ENCODE measurements around the gene ZNF215.
"Not testable (repeated sequence)": the region's sequence is repeated elsewhere in the genome, so short reads cannot be mapped to it uniquely, and the experiment has no call there.

Gene ZNF215

DNA sequence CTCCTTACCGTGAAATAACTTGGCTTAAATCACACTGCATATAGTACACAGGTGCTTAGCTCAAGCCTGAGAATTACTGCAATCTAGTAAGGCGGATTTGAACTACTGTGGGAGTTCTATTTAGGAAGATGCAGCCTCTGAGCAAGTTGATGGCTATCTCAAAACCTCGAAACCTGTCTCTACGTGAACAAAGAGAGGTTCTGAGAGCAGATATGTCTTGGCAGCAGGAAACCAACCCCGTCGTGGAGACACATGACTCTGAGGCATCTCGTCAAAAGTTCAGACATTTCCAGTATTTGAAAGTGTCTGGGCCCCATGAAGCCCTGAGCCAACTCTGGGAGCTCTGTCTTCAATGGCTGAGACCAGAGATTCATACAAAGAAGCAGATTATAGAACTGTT lies 5.9 kb downstream of the ZNF215 start:
- in situ Hi-C loops (cut with MboI; ENCODE audit: low sequenced_read_pairs) = no loop called here

DNA sequence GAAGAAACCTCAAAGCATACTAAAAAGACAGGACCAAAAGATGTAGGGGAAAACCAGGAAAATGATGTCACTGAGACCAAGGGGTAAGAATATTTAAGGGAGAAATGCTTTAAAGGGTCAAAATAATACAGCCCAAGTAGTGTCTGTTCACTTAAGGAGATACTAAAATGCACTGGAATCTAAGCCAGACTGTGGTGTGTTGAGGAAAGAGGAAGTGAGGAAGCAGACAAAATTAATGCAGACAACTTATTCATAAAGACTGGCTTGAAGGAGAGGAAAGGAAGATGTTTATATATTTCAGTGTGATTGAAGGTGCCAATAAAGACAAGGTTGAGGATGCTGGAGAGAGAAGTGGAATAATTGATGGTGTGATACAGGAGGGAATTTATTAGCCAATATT lies 15.7 kb downstream of the ZNF215 start:
- in situ Hi-C loops (cut with MboI; ENCODE audit: low sequenced_read_pairs) = no loop called here

DNA sequence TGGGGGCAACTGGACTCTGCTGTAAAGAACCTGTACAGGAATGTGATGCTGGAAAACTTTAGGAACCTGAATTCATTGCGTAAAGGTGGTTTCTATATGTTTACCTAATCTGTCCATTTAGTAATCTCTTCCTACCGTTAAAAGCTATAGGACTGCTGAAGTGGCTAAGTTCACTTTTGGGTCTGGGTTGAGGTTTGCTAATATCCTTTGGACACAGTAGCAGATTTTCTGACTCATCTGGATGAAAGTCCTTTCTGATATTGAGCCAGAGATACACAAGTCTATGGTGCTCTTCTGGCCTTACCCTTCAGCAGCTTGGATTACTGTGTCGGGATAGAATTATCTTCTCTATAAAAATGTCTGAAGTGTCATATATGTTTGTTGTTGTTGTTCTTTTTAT lies 16.9 kb downstream of the ZNF215 start:
- in situ Hi-C loops (cut with MboI; ENCODE audit: low sequenced_read_pairs) = no loop called here

DNA sequence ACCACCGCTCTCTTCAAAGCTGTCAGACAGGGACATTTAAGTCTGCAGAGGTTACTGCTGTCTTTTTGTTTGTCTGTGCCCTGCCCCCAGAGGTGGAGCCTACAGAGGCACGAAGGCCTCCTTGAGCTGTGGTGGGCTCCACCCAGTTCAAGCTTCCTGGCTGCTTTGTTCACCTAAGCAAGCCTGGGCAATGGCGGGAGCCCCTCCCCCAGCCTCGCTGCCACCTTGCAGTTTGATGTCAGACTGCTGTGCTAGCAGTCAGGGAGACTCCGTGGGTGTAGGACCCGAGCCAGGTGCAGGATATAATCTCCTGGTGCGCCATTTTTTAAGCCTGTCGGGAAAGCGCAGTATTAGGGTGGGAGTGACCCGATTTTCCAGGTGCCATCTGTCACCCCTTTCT lies 28.0 kb downstream of the ZNF215 start:
- in situ Hi-C loops (cut with MboI; ENCODE audit: low sequenced_read_pairs) = not testable (repeated sequence)

DNA sequence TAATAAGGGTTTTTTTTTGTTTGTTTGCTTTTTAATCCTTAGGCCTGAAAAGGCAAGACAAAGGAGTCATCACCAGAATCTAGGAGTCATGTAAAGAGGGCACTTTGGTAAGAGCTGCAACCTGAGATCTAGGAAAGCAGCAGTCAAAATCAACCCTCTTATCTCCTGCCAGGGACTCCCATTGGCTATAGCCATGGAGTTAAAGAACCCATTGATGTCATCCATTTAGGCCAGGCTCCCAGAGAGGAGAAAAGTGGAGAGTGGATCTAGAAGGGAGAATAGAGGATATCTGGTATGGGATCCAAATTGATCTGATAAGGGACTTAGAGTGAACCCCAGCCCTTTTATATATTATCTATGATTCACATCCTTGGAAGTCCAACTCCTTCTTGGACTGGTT lies 35.9 kb downstream of the ZNF215 start:
- in situ Hi-C loops (cut with MboI; ENCODE audit: low sequenced_read_pairs) = no loop called here

DNA sequence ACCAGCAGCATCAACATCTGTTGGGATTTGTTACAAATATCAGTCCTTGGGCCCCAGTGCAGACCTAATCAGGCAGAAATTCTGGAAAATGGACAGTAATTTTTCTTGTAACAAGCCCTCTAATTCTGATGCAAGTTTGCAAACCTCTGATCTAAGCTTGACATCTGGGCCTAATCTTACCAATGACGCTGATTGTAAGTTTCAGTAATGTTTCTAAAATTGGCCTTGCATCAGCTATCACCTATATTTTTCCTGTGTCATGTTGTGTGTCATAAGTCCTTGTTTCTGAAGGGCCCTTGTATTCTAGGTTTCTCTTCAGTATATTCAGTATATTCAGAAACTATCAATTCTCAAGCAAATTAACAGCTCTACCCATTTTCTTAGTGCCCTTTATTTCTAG lies 36.4 kb downstream of the ZNF215 start:
- in situ Hi-C loops (cut with MboI; ENCODE audit: low sequenced_read_pairs) = no loop called here

DNA sequence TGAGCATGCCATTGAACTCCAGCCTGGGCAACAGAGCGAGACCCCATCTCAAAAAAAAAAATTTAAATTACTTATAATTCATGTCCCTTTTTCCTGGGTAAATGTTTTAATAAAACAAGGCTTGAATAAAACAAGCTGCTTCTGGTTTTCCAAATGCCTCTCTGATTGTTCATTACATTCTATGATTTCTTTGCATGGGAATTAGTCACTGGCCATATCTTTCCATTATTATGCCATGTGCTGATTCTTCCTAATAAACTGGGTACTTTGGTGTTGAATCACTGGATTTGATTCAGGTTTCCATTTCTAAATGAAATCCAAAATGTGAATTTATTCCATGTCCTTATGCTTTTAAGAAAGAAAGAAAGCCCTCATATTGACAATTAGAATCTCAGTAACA lies 42.6 kb downstream of the ZNF215 start:
- in situ Hi-C loops (cut with MboI; ENCODE audit: low sequenced_read_pairs) = no loop called here

DNA sequence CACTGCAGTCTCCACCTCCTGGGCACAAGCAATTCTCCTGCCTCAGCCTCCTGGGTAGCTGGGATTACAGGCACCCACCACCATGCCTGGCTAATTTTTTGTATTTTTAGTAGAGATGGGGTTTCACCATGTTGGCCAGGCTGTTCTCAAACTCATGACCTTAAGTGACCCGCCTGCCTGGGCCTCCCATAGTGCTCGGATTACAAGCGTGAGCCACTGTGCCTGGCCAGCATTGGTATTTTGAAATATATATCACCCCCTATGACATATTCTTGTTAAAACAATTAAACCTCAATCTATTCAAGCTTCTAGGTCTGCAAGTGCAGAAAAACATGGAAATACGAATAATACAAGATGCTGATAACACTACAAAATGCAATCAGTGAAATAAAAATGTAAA lies 43.6 kb downstream of the ZNF215 start:
- in situ Hi-C loops (cut with MboI; ENCODE audit: low sequenced_read_pairs) = not testable (repeated sequence)

DNA sequence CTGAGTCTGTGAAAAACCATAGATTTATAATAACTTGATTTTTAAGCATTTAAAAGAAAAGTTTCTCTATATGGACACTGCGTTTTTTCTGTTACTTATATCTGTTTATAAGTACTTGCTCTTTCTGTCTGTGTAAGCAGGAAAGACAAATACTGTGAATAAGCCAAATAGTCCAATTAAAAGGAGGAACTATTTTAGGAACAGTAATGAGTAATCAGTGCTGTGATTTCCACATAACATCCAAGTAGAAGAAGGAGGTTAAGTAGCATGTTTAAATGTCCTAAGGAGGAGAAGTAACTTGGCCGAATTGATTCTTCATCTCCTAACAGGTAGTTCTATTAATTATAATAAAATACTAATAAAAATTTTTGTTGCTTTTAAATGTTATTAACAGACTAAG lies 53.1 kb downstream of the ZNF215 start:
- in situ Hi-C loops (cut with MboI; ENCODE audit: low sequenced_read_pairs) = no loop called here

DNA sequence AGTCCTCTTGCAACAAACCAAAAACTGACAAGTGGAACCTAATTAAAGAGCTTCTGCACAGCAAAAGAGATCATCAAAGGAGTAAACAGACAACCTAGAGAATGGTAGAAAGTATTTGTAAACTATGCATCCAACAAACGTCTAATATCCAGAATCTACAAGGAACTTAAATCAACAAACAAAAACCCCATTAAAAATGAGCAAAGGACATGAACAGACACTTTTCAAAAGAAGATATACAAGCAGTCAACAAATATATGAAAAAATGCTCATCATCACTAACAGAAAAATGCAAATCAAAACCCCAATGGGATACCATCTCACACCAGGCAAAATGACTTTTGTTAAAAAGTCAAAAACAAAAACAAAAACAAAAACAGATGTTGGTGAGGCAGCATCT lies 60.3 kb downstream of the ZNF215 start:
- in situ Hi-C loops (cut with MboI; ENCODE audit: low sequenced_read_pairs) = no loop called here

DNA sequence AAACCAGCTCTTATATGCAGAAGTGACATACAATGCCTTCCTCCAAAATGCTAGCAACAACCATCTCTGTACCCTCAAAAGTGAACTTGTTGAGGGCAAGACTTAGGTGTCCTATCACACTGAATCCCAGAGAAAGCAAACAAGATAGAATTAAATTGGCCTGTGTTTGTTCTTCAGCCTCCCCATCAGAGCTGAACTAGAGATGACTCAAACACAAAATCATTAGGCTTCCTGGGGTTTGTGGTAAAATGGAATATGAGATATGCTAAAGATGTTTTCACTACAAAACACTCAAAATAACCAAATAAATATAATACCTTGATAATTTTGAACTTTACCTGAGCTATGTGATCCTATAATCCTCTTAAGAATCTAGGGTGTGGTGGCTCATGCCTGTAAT lies 62.3 kb downstream of the ZNF215 start:
- in situ Hi-C loops (cut with MboI; ENCODE audit: low sequenced_read_pairs) = no loop called here

DNA sequence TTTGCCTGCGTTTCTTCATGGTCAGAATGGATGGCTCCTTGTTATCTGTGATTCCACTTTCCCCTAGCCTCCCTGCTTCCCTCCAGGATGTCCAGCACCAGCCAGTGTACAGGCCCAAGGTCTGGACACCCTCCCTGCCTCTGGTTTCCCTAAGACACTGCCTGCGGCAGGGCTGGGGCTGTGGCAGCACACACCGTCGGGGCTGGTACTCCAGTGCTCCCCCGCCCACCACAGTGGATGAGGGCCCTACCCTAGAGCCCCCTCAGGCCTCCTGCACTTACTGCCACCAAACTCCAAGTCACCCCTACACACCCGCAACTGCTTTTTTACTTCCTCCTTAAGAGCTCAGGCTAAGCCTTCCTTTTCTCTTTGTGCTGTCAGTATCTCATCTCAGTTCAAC lies 65.0 kb downstream of the ZNF215 start:
- in situ Hi-C loops (cut with MboI; ENCODE audit: low sequenced_read_pairs) = no loop called here

DNA sequence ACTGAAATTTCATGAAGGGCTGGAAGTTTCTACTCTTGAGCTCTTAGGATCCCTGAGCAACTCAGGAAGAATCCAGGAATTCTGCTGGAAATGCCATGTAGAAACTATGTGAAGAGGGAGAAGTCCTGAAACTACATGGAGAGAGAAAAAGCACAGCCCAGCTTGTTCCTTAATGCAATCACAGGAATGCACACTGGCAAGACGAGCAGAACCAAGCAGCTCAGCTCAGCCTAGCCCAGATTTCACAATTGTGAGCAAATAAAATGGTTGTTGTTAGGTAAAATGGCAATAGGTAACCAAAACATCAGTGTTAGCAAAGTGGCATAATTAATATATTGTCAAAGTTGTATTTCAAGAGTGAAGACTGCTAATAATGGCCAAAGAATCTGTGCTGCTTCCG lies 65.8 kb downstream of the ZNF215 start:
- in situ Hi-C loops (cut with MboI; ENCODE audit: low sequenced_read_pairs) = no loop called here

DNA sequence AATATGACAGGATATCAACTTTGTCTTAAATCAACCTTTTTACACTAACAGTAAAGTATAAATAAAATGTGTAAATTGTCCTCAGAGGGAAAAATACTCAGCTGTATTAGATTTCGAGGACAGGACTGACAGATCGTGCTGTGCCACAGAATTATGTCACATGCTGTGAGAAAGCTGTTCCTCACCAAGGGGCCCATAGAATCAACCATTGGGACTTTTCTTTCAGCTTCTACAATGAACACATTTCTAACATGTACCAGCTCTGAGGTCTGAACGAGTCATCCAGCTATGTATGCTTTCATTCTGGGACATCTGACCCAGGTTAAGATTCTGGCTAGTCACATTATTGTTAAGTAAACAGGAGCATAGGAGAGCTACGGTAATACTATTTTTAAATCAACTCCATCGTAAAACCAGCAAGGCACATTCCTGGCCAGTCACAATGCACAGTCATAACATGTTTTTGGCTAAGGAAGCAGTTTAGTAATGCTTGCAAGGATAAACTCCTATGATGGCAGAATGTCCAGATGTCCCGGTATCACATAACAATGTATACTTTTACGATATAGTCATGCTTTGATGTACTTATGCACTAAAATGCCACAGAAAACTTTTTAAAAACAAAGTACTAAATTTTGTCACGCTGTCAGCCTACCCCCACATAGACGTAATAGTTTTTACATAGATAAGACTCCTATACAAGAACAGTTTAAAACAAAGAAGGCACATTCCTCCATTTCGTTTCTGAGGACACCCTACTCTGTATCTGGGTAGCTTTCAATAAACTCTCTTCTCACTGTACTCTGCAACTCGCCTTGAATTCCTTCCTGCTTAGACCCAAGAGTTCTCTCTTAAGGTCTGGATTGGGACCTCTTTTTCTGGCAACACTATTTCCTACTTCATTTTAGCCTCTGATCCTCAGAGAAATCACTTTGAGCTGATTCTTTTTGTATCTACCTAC lies 66.5 kb downstream of the ZNF215 start:
- in situ Hi-C loops (cut with MboI; ENCODE audit: low sequenced_read_pairs) = no loop called here

DNA sequence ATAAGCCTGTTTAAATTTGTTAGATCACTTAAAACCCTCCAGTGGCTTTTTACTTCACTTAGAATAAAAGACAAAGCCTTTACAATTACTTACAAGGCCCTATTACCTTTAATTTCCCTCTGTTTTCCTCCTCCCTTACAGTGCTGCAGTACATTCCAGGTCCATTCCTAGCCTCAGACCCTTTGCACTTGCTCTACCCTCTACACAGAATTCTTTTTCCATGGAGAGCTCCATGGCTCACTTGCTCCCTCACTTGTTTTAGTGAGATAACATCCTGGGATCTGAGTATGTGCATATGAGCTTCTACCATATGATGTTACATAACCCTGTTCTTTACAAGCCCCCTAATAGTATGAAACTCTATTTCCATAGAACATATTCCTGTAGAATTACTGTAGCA lies 69.5 kb downstream of the ZNF215 start:
- in situ Hi-C loops (cut with MboI; ENCODE audit: low sequenced_read_pairs) = no loop called here

DNA sequence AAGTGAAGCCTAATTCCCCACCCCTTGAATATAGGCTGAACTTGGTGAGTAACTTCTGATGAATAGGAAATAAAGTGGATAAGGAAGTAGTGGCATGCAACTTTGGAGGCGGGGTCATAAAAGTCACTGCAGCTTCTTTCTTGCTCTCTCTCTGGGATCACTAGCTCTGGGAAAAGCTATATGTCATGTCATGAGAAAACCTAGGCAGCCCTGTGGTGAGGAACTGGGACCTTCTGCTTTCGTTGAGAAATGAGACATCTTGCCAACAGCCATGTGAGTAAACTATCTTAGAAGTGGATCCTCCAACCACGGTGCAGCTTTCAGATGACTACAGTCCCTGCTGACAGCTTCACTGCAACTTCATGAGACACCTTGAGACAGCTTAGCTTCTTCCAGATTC lies 78.3 kb downstream of the ZNF215 start:
- in situ Hi-C loops (cut with MboI; ENCODE audit: low sequenced_read_pairs) = no loop called here
